OCI-LY3 (cell line): Measurements from ENCODE around the gene DNAJC13.
"Not testable (repeated sequence)": the region's sequence is repeated elsewhere in the genome, so short reads cannot be mapped to it uniquely, and the experiment has no call there.

Experiments used
- H2AFZ ChIP-seq: fragments of 200-600, 300-600 bp; shearing (Covaris generic); 2 replicates; pipeline ENCODE4 v1.6.0; 2014; ENCODE audit warnings: antibody characterized with exemption, low read depth, low read length
- H3K27ac ChIP-seq: fragments of 200-600, 300-600 bp; sonication (generic); 2 replicates; pipeline ENCODE4 v1.5.1; 2014; ENCODE audit warnings: mild to moderate bottlenecking, low read length, moderate library complexity, mixed read lengths
- H3K27me3 ChIP-seq: fragments of 200-600, 300-600 bp; sonication (generic); 2 replicates; pipeline ENCODE4 v1.6.1; 2014; ENCODE audit warnings: low read depth, low read length, mixed read lengths
- H3K36me3 ChIP-seq: fragments of 200-600, 300-600 bp; sonication (generic); replicated peaks from 2 replicates; pipeline ENCODE3; 2014; ENCODE audit warnings: low read depth, low read length, mixed read lengths
- H3K4me1 ChIP-seq: fragments of 300-600, 200-600 bp; sonication (generic); 2 replicates; pipeline ENCODE4 v1.6.1; 2014; ENCODE audit warnings: low read length, mixed read lengths
- H3K4me2 ChIP-seq: fragments of 200-600, 300-600 bp; sonication (generic); 2 replicates; pipeline ENCODE4 v1.6.1; 2014; ENCODE audit warnings: low read length, mixed read lengths
- H3K4me3 ChIP-seq: fragments of 300-600, 200-600 bp; sonication (generic); 2 replicates; pipeline ENCODE4 v1.5.1; 2014; ENCODE audit warnings: antibody characterized with exemption, mild to moderate bottlenecking, low read length, moderate library complexity
- H3K79me2 ChIP-seq: fragments of 300-600, 200-600 bp; shearing (Covaris generic); 2 replicates; pipeline ENCODE4 v1.6.1; 2014; ENCODE audit warnings: mild to moderate bottlenecking, low read length, mixed read lengths
- H3K9ac ChIP-seq: fragments of 300-600, 200-600 bp; shearing (Covaris generic); 2 replicates; pipeline ENCODE4 v1.6.0; 2014; ENCODE audit warnings: mild to moderate bottlenecking, low read length, moderate library complexity
- H3K9me3 ChIP-seq: fragments of 200-600, 300-600 bp; shearing (Covaris generic); 2 replicates; pipeline ENCODE4 v1.6.1; 2014; ENCODE audit warnings: low read length, mixed read lengths; ENCODE audit not compliant: insufficient read depth
- H4K20me1 ChIP-seq: fragments of 200-600, 300-600 bp; sonication (generic); 2 replicates; pipeline ENCODE4 v1.6.1; 2016; ENCODE audit warnings: low read length, mixed read lengths; ENCODE audit not compliant: insufficient read depth
- CTCF ChIP-seq: fragments of 200-600, 300-600 bp; sonication (generic); IDR thresholded peaks from 2 replicates; pipeline ENCODE4 v1.5.1; 2014; ENCODE audit warnings: antibody characterized with exemption, low read length, low read depth
- EZH2phosphoT487 ChIP-seq: fragments of 200-600 bp; shearing (Covaris generic); IDR thresholded peaks from 2 replicates; pipeline ENCODE4 v1.6.1; 2018; ENCODE audit warnings: antibody characterized with exemption, mixed run types, low read depth

DNAJC13 gene

GRCh38 chr3:132382267-132382666 is 35.0 kb upstream of the DNAJC13 start:
- Histone ChIP-seq H3K79me2 (no peaks in the 10 kb centered on the region), H3K4me3 (no peak overlapping the region), H3K27me3 (0 out of 2 replicates have a peak, but pooled peaks cover 3% of the 10 kb centered on the region), H3K27ac (no peak overlapping the region), H3K4me2 (no peak overlapping the region), H3K9me3 (no peaks in the 10 kb centered on the region), H3K4me1 (peaks cover 23% of the 10 kb centered on the region), H3K36me3 (no peaks in the 10 kb centered on the region), H2AFZ (no peak overlapping the region), H4K20me1 (no peaks in the 10 kb centered on the region), H3K9ac (no peak overlapping the region)
- no peak for TF ChIP-seq EZH2phosphoT487
- TF ChIP-seq CTCF = no peak

- H3K4me3 ChIP-seq = no peak overlapping the region
- no peak overlapping the region for H3K4me2 ChIP-seq
- no peaks in the 10 kb centered on the region for H3K9me3 ChIP-seq
- no peak overlapping the region for H3K27ac ChIP-seq
- TF ChIP-seq CTCF = no peak
- TF ChIP-seq EZH2phosphoT487 = no peak
- H3K79me2 ChIP-seq = no peaks in the 10 kb centered on the region
- 0 out of 2 replicates have a peak, but pooled peaks cover 7% of the 10 kb centered on the region for H3K27me3 ChIP-seq
- no peak overlapping the region for H2AFZ ChIP-seq
- no peaks in the 10 kb centered on the region for H4K20me1 ChIP-seq
- no peaks in the 10 kb centered on the region for H3K36me3 ChIP-seq
- no peak overlapping the region for H3K9ac ChIP-seq
- H3K4me1 ChIP-seq = peaks cover 22% of the 10 kb centered on the region
Measured at GRCh38 chr3:132382688-132383194, 34.6 kb upstream of the DNAJC13 start.

DNA sequence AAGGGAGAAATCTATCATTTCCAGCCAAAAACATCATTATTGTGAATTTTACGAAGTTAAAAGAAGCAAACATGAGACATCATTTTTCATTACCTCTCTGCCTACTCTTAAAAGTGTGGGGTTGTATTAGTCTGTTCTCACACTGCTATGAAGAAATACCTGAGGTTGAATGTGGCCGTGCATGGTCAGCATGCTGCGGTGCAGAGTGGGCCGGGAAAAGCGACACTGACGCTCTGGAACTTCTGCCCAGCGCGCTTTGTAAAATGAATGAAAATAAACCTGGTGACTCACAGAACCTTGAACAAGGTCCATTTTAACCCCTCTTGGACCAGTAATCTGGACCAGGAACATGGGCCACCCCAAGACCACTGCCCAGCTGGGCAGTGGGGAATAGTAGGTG is 31.0 kb upstream of the DNAJC13 start:
- no peaks in the 10 kb centered on the region for H3K9me3 ChIP-seq
- TF ChIP-seq CTCF (no peak), EZH2phosphoT487 (no peak)
- H4K20me1 ChIP-seq = no peaks in the 10 kb centered on the region
- no peak overlapping the region for H3K27ac ChIP-seq
- peaks cover 2% of the 10 kb centered on the region for H3K4me1 ChIP-seq
- no peak overlapping the region for H3K4me2 ChIP-seq
- no peak overlapping the region for H2AFZ ChIP-seq
- no peak overlapping the region for H3K4me3 ChIP-seq
- 0 out of 2 replicates have a peak, but pooled peaks cover 11% of the 10 kb centered on the region for H3K27me3 ChIP-seq
- H3K36me3 ChIP-seq = no peaks in the 10 kb centered on the region
- no peak overlapping the region for H3K9ac ChIP-seq
- no peaks in the 10 kb centered on the region for H3K79me2 ChIP-seq

DNA sequence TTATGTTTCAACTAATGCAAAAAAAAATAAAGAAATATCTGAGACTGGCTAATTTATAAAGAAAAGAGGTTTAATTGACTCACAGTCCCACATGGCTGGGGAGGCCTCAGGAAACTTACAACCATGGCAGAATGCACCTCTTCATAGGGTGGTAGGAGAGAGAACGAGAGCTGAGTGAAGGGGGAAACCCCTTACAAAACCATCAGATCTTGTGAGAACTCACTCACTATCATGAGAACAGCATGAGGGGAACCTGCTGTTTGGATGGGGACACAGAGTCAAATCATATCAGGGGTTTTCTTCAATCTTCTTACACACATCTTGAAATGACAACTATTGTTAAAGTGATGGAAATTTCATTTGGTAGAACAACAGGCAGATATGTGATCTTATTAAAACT is 24.6 kb upstream of the DNAJC13 start:
- H3K79me2 ChIP-seq, H2AFZ ChIP-seq, H3K4me2 ChIP-seq, H3K27me3 ChIP-seq, H4K20me1 ChIP-seq, H3K9ac ChIP-seq, H3K4me1 ChIP-seq, H3K27ac ChIP-seq, H3K36me3 ChIP-seq, H3K9me3 ChIP-seq, H3K4me3 ChIP-seq: not testable (repeated sequence)

DNA sequence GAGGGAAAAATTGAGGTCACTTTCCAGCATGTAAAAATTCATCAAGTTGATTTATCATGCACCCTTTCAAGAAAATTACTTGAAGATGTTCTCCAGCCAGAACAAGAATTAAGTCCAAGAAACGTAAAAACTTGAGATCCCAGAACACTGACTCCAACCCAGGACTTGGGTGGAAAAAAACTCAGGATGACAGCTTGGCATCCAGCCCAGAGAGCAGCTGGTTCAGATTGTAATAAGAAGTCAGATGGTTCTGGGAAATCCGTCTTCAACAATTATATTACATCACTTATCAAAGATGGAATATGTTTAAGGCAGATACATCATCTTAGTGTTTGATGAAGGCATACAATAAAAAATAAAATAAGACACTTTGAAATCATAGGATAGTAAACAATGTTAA is 23.0 kb upstream of the DNAJC13 start:
- Histone ChIP-seq H3K9me3 (no peaks in the 10 kb centered on the region), H3K9ac (no peak overlapping the region), H3K79me2 (no peaks in the 10 kb centered on the region), H3K27ac (no peak overlapping the region), H3K4me2 (no peak overlapping the region), H3K27me3 (no peaks in the 10 kb centered on the region), H3K36me3 (no peaks in the 10 kb centered on the region), H4K20me1 (no peaks in the 10 kb centered on the region), H3K4me3 (no peak overlapping the region), H3K4me1 (peaks cover 5% of the 10 kb centered on the region), H2AFZ (no peak overlapping the region)
- no peak for TF ChIP-seq CTCF
- no peak for TF ChIP-seq EZH2phosphoT487
